GM19099 (cell line): Measurements from ENCODE around the gene PAX9.

Experiments used
- POLR2A ChIP-seq: IDR thresholded peaks from 3 replicates; pipeline ENCODE4 v1.6.1; 2011; ENCODE audit warnings: low read depth; ENCODE audit not compliant: insufficient read length; ENCODE audit errors: extremely low read depth

The PAX9 gene

DNA sequence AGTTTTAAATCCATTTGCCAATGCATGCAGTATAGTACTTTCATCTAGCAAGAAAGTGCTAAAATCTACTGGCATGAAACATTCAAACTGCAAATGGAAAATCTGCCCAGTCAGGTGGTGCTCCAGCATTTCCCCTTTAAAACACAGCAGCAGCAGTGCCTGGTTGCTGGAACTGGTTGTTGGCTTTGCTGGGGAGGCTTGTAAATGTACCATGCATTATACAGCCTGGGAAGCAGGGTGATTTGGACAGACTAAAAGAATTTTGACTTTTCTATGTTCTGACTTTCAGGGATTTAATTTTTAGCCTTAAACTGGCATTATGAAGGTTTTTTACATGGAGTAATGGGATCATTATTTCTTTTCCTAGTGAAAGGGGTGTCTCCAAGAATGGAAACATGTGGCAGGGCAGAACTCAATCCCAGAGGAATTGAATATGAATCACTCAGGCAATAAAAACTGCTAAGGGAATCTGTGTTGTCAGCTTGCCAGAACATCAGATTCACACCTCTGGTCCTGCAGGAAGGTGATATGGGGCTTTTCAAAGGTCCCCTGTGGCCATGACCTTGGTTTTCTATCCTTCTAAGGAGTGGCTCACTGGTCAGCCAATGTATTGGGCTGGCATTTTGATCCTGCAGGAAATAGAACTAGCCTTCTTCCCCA, 9.0 kb upstream of the PAX9 start:
- no peak for TF ChIP-seq POLR2A

DNA sequence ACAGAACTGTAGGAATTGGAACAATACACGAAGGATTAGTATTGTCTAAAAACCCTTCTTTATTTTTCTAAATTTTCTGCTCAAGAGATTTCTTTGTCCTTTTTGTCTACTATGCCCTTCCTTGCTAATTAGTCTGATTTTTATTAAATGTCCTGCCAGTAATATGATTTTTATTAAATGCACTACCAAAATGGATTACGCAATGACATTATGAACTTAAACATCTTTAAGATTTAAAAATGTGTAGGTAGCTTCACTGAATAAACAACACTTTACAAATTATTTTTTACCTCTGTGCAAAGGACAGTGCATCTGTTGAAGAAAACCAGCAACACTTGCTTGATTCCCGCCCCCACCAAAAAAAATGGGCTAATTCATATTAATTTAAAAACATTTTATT, 8.2 kb upstream of the PAX9 start:
- no peak for TF ChIP-seq POLR2A

DNA sequence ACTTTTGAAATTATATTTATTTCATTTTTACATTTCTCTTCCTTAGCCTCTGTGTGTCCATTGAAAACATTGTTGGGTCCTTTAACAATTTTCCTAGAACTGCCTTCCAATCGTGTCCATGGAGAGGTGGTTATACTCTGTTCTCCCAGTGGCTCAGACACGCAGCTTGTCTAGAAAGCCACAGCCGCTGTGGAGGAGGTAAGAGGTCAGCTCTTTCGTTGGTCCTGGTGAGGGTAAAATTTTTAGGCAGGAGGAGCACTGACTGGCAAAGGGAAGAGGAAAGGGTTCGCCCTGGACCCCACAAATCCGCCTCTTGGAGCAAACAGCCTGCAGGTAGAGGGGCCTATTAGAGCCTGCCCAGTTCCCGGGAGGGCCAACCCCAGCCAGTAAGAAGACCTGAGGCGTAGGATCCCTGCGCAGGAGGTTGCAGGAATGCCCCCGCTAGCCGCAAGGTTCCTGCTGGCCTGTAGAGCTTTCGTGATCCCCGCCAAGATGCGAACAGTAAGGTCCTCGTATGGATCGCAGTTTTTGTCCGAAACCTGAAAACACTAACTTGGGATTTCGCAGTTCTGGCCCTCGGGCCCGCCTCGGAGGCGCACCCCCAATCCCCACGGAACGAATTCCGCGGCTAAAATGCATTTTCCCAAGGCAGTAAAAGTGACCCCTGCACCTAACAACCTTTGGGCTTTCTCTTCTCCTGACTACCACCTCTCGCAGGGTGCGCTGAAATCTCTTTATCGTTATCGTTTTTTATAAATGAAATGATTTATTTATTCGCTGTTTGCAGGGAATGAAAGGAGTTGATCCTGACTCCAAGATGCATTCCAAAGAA, 7.5 kb upstream of the PAX9 start:
- no peak for TF ChIP-seq POLR2A

DNA sequence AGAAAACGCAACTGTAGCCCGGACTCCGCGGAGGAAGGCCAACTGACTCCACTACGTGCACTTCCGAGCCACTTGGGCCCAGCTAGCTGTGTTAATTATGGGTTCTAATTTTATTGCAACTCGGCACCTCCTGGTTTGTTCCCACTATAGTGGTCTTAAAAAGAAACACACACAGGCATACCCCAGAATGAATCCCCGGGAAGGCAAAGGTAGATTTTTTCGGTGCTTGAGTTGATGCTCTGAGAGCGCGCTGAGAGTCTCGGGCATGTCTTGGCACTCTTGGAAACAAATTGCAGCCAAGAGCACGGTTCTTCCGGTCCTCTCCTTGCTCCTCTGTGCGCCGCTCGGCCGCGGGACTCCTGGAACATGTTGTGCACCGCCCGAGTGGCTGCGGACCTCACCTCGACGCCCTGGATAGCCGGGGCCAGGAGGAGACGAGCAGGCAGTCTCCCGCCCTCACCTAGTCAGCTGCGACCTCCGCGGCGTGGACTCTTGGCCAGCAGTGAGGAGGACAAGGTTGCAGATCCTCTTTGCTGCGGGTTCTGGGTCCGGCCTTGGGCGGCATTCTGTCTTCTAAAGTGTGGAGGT, 6.8 kb upstream of the PAX9 start:
- no peak for TF ChIP-seq POLR2A

DNA sequence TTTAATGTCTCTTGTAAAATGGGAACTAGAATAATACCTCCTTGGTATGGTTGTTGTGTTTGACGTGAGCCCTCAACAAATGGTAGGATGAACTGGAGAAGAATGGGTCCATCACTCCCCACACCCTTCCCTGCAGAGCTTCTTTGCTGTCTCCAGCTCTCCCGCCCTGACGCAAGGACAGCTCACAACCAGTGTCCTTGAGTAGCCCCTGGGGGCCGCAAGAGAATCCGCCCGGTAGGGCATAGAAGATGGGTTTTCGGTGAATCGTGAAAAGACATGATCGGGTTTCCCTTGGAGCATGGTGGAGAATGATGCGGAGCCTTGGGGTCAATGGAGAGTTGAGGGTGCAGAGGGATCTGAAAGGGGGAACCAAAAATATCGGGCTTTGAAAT, 6.1 kb upstream of the PAX9 start:
- TF ChIP-seq POLR2A: no peak

DNA sequence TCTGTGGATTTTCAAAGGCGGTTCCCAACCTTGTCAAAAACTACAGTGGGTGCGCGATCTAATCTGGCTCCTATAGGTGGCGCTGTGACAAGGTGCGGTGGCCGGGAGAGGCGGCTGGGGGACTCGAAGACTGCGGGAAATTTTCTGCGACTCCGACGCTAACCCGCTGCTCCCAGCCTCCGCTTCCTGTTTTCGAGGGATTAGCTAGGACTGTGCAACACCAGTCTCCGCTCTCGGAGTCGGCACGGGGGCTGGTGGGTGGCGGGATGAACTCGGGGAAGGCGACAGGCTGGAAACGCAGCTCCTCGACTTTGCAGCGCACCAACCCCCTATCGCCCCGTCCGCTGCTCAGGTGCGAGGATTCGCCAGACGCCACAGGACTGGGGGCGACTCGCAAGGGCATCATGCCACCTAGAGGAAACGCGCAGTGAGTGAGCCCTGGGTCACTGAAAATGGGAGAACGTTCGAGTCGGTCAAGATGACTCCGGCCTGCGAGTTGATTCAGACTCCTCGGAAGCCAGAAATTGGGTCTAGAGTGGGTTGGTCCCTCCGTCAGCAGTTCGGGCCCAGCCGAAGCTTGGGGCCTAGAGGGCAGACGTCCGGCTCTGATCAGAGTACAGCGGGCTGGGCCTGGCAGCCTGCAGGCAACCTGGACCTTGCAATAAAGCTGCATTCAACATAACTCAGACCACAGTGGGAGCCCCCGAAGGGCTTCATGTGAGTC, 5.5 kb upstream of the PAX9 start:
- TF ChIP-seq POLR2A: no peak

DNA sequence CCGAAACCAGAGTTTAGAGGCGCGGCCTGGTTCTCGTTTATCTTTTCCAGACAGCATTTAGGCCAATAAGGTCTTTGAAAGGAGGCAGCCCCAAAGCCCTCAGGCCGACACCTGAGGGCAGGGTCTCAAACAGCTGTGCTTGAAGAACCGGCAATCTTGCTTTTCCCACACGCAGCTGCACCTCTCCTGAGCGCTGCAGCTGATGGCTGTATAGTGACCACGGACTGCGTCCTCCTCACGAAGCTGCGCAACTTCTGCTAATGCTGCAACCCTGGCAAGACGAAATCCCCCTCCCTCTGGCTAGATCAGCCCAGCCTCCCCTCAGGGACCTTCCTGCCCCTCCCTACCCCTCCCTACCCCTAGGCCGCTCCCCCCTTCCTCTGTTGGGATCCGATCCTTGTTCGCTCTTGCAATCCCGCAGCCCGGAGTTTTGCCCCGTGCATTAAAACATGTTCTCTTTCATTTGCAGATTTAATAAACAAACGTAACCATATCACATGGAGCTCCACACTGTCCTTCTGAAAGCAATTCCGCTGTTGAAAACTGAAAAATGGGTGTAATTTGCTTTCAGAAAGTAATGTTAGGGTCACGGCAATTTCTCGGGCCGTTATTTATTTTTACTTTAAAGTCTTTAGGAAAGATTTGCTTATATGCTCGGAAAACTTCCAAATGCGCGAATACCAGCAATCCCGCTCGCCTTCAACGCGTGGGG, 4.8 kb upstream of the PAX9 start:
- no peak for TF ChIP-seq POLR2A

DNA sequence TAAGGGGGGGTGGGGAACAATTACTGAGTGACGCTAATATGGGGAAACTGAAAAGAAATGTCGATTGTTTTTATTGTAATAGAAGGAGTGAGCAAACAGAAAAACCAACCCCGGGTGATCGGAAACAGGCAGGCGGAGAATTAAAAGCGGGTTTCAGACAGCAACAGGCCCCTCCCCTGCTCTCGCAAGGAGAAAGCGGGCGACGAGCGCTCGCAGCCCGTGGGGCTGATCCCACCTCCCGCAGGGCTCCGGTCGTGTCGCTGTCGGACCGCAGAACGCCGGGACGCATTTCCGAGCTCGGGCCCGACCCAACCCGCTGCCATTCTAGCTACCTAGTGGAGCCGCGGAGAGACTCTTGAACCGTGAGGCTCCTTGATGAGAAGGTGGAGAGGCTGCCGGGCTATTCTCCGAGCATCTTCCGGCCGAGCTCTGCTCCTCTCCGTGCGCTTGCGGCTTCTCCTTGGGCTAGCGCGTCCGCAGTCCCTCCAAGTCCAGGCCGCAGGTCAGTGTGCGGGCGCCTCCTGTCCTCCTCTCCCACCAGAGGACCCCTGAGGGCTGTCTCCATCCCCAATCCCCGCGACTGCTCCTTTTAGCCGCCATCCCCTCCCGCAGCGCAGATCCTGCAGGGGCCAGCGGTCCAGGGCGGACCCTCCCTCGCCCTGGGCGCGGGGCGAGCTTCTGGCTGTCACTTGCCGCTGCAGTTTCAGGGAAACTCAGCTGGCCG, 4.1 kb upstream of the PAX9 start:
- TF ChIP-seq POLR2A: no peak

DNA sequence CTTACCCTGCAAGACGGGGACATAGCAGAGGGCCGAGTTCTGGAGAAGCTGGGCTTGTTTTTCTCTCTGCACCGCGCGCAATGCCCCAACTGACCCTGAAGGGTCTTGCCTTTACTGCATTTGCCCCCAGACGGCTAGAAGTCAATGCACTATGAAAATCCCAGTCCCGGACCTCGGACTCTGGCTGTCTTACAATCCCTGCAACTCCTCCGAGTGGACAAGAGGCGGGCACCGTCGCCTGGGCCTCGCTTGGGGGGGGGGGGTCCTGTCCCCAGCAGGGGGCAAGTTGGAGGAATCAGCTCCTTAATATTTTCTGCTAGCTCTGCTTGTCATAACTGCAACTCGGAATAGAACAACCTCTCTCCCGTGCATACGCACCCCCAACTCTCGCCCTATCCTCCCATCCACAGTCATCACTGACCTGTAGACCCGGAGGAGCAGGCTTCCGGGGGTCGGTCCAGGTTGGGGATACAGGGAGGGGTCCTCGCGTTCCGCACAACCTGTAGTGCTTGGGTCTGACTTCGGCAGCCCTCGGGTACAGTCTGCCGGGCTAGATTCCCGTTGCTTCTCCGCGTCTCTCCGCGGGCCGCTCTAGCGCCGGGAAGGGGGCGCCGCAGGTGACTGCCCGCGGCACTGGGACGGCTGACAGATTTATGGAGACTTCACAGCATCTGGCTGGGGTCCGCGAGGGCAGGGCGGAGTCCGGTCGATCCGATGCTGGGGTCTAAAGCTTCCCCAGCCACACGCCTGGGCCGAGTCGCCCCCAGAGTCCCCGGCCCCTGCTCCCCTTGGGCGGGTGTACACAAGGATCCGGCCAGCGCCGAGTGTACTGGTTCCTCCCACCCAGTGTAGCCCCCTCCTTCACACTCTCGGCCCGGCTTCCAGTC, 3.3 kb upstream of the PAX9 start:
- TF ChIP-seq POLR2A: no peak

DNA sequence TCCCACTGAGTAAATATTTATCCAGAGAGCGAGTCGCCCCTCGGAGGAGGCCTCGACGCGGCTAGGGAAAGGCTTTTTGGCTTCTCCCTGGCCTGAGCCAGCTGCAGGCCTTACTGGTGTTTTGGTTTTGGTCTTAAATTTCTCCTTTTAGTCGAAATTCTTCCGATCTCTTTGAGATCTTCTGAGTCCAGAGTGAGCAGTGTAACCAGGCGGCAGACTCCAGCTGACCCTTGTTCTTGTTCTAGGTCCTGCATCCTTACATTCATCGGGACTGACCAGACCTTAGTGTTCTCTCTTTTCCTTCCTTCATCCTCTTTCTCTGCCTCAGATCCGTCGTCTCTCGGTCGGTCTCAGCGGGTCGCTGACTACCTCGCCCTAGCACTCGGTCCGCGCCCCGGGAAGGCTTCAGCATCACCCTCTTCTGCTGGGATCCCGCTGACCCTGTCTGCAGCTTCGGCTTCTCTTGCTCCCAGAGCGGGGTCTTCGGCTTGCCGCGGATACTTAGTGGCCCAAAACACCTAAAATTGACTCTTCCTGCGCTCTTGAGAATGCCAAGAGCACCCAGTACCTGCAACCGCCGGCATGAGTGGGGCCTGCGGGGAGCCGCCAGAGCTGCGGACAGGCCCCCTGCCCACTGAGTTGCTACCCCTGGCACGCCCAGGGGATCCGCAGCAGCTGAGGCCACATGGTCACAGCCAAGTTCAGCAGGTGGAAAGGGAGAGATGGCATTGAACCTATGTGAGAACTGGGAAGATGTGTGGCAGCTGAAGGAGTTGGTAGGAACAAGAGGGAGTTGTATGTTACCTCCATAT, 2.4 kb upstream of the PAX9 start:
- no peak for TF ChIP-seq POLR2A

DNA sequence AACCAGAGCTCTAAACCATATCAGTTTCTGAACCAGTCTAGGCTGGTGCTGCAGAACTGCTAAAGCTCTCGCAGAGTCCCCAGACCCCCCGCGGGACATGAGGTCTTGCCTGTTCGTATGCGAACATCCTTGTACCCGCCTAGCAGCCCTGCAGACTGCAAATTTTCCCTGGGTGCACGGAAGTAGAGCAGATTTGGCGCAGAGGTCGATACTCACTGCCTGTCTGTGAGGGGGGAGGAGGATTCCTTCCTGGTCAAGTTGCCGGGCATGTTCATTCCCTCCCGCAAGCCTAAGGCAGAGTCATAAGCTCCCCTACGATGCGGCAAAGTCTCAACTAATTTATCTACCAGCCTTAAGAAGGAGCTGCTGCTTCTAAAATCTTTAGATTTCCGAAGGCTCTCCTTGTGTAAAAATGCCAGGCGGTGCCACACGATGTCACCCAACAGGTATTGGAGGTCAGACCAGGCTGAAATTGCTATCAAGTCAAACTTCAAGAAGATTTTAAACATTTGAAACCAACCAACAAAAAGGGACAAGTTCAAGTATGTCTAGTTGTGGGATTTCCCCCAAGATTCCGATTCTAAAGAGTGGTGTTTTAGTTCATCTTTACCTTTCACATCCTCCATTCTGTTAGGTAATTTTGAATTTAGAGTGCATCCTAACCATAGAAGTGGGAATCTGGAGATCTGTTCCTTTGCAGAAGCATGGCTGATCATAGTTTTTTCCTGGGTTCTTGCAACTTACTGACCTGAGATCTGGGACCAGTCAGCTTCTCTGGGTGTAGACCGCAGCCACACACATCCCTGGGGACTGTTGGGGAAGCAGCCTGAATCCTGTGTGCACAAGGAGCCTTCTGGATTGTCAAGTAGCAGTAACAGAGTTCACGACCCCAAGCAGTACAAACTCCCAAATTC, 1.6 kb upstream of the PAX9 start:
- no peak for TF ChIP-seq POLR2A
